Fibroblast of lung (primary cell): ENCODE data around the gene RPL19. TPM values are rescaled to one million over a fixed set of nuclear protein-coding genes. Genes with fewer than 3 reads are reported as not detected.

Experiments
- DNase-seq, 2 donors: peaks; one replicate each; pipeline versions ENCODE4 v3.0.0 to v3.0.0-alpha.2; 2010; ENCODE audit warnings: low read depth in 2 of 2
- H2AFZ ChIP-seq: 2 replicates; pipeline ENCODE4 v1.5.1; 2012; ENCODE audit warnings: low read length, control low read depth, inconsistent platforms
- H3K27ac ChIP-seq: 2 replicates; pipeline ENCODE4 v1.5.1; 2011; ENCODE audit warnings: low read length, control low read depth; ENCODE audit not compliant: insufficient read depth
- H3K27me3 ChIP-seq: 2 replicates; pipeline ENCODE4 v1.5.1; 2011; ENCODE audit warnings: mild to moderate bottlenecking, low read length; ENCODE audit not compliant: control insufficient read depth, insufficient read depth
- H3K36me3 ChIP-seq: 2 replicates; pipeline ENCODE4 v1.5.1; 2011; ENCODE audit warnings: low read length; ENCODE audit not compliant: control insufficient read depth, insufficient read depth
- H3K4me1 ChIP-seq: 2 replicates; pipeline ENCODE4 v1.5.1; 2011; ENCODE audit warnings: low read length; ENCODE audit not compliant: control insufficient read depth, insufficient read depth; ENCODE audit errors: extremely low read depth
- H3K4me2 ChIP-seq: 2 replicates; pipeline ENCODE4 v1.5.1; 2011; ENCODE audit warnings: low read length, control low read depth; ENCODE audit not compliant: insufficient read depth; ENCODE audit errors: extremely low read depth
- H3K4me3 ChIP-seq, 4 experiments: fragments of 200-600 bp in 1 of 4; sonication (generic) in 1 of 4; replicated peaks in 1 of 4; 2 replicates each; pipeline ENCODE4 v1.5.1; 2011 to 2016; ENCODE audit warnings: low read length in 4 of 4, low read depth in 3 of 4, mild to moderate bottlenecking in 3 of 4, control low read depth in 2 of 4, inconsistent platforms in 1 of 4, mixed read lengths in 1 of 4; ENCODE audit not compliant: insufficient read depth in 1 of 4; ENCODE audit errors: control extremely low read depth in 1 of 4
- H3K79me2 ChIP-seq: 2 replicates; pipeline ENCODE4 v1.5.1; 2012; ENCODE audit warnings: mild to moderate bottlenecking, low read length, inconsistent platforms; ENCODE audit not compliant: control insufficient read depth, insufficient read depth
- H3K9ac ChIP-seq: 2 replicates; pipeline ENCODE4 v1.5.1; 2011; ENCODE audit warnings: mild to moderate bottlenecking, low read length, control low read depth; ENCODE audit not compliant: insufficient read depth
- H3K9me3 ChIP-seq: 2 replicates; pipeline ENCODE4 v1.5.1; 2012; ENCODE audit warnings: low read depth, low read length; ENCODE audit not compliant: control insufficient read depth, insufficient read depth
- H4K20me1 ChIP-seq: 2 replicates; pipeline ENCODE4 v1.5.1; 2011; ENCODE audit warnings: low read length; ENCODE audit not compliant: control insufficient read depth, insufficient read depth; ENCODE audit errors: extremely low read depth
- EZH2 ChIP-seq: IDR thresholded peaks from 2 replicates; pipeline ENCODE4 v1.5.1; 2012; ENCODE audit warnings: low read length, control low read depth, mild to moderate bottlenecking; ENCODE audit errors: missing control alignments
- polyA plus RNA-seq, 2 donors: library from polyadenylated mRNA; depleted of rRNA in 1 of 2; stranded (reverse) in 1 of 2; unstranded in 1 of 2; fragments of >200 nt; gene quantifications; 2 replicates each; pipeline ENCODE4 v1.2.1, GENCODE V29; 2011 to 2012; ENCODE audit warnings: missing spikeins in 1 of 2
- total RNA-seq: library from RNA; depleted of rRNA; stranded (reverse); fragments of >200 nt; gene quantifications from 2 replicates; pipeline ENCODE4 v1.2.1, GENCODE V29; 2014
- TF ChIP-seq, protein P1 (sequence below), 2 donors: IDR thresholded peaks in 1 of 2; conservative IDR thresholded peaks in 1 of 2; 1 replicate in 1 of 2; 2 replicates in 1 of 2; pipeline ENCODE4 v1.5.1; 2011 to 2012; ENCODE audit warnings: low read length in 2 of 2, control low read depth in 1 of 2, inconsistent platforms in 1 of 2, low read depth in 1 of 2, mild to moderate bottlenecking in 1 of 2

The RPL19 gene
- total and polyA plus RNA-seq, 2 donors (not counting 1 experiment from before 2014, with no cell fraction given), result 1,378 to 1,814 TPM

- Histone ChIP-seq H3K27ac (no peak overlapping the region), H4K20me1 (no peaks in the 10 kb centered on the region), H3K36me3 (no peaks in the 10 kb centered on the region), H3K4me3 (no peak overlapping the region), H3K4me1 (no peaks in the 10 kb centered on the region), H3K79me2 (no peaks in the 10 kb centered on the region), H3K4me2 (no peak overlapping the region), H3K27me3 (peaks cover 12% of the 10 kb centered on the region), H3K9ac (no peak overlapping the region), H2AFZ (no peak overlapping the region), H3K9me3 (no peaks in the 10 kb centered on the region)
- DNase-seq, result no peak
- TF ChIP-seq, protein P1, sequence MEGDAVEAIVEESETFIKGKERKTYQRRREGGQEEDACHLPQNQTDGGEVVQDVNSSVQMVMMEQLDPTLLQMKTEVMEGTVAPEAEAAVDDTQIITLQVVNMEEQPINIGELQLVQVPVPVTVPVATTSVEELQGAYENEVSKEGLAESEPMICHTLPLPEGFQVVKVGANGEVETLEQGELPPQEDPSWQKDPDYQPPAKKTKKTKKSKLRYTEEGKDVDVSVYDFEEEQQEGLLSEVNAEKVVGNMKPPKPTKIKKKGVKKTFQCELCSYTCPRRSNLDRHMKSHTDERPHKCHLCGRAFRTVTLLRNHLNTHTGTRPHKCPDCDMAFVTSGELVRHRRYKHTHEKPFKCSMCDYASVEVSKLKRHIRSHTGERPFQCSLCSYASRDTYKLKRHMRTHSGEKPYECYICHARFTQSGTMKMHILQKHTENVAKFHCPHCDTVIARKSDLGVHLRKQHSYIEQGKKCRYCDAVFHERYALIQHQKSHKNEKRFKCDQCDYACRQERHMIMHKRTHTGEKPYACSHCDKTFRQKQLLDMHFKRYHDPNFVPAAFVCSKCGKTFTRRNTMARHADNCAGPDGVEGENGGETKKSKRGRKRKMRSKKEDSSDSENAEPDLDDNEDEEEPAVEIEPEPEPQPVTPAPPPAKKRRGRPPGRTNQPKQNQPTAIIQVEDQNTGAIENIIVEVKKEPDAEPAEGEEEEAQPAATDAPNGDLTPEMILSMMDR (conservative IDR thresholded peaks at IDR 0.05 in 1 of 2, IDR thresholded peaks at IDR 0.05 in 1 of 2; ENCODE audit: low read depth in 1 of 2, low read length in 2 of 2), result peak; percentile 23 to 50
- no peak for TF ChIP-seq EZH2
These were observed 39.7 kb downstream of the RPL19 start for GRCh38 chr17:39239640-39240314.

DNA sequence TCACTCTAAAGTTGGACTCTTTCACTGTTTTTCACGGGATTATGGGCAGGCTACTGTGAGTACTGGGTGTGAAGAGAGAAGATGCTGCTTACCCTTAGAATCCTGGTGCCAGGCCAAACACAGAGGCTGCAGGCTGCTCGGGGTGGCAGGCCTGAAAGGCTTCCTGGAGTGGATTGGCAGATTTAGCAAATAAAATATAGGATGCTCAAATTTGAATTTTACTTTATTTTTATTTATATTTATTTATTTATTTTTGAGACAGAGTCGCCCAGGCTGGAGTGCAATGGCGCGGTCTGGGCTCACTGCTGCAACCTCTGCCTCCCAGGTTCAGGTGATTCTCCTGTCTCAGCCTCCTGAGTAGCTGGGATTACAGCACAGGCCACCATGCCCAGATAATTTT lies 40.5 kb downstream of the RPL19 start:
- Histone ChIP-seq H3K36me3 (no peaks in the 10 kb centered on the region), H3K27me3 (peaks cover 12% of the 10 kb centered on the region), H3K4me3 (no peak overlapping the region), H3K27ac (no peak overlapping the region), H3K4me2 (no peak overlapping the region), H3K79me2 (no peaks in the 10 kb centered on the region), H2AFZ (no peak overlapping the region), H3K9ac (no peak overlapping the region), H3K4me1 (no peaks in the 10 kb centered on the region), H3K9me3 (no peaks in the 10 kb centered on the region), H4K20me1 (no peaks in the 10 kb centered on the region)
- DNase-seq, result no peak
- TF ChIP-seq, protein P1 (conservative IDR thresholded peaks at IDR 0.05 in 1 of 2, IDR thresholded peaks at IDR 0.05 in 1 of 2; ENCODE audit: low read depth in 1 of 2, low read length in 2 of 2), result no peak
- TF ChIP-seq EZH2, result no peak

DNA sequence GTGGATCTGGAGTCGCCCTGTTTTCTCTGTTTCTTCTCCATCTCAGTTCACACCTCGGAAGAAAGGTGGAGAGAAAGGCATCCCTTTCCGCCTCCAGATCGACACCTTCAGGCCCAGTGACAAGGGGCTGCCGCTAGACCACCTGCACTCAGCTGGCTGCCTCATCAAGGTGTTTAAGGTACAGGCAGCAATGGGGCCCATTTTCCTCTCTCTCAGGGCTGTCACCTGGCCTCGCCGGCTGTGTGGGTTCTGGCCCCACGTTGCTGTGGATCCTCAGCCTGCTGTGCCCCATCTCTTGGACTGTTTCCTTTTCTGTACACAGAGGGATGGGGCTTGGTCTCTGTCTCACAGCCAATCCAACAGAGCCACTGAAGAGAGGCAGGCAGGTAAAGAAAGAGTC lies 43.1 kb downstream of the RPL19 start:
- Histone ChIP-seq H4K20me1 (no peaks in the 10 kb centered on the region), H3K9me3 (no peaks in the 10 kb centered on the region), H3K36me3 (no peaks in the 10 kb centered on the region), H3K27me3 (peaks cover 9% of the 10 kb centered on the region), H3K4me3 (no peak overlapping the region), H3K27ac (no peak overlapping the region), H3K79me2 (no peaks in the 10 kb centered on the region), H2AFZ (no peak overlapping the region), H3K4me1 (no peaks in the 10 kb centered on the region), H3K4me2 (no peak overlapping the region), H3K9ac (no peak overlapping the region)
- no peak for DNase-seq
- TF ChIP-seq EZH2, result no peak
- TF ChIP-seq, protein P1 (conservative IDR thresholded peaks at IDR 0.05 in 1 of 2, IDR thresholded peaks at IDR 0.05 in 1 of 2; ENCODE audit: low read depth in 1 of 2, low read length in 2 of 2), result no peak
